Mucosa of stomach (tissue), 1 donor: ENCODE results near the gene CPNE2.
"Not testable (repeated sequence)": the region's sequence is repeated elsewhere in the genome, so short reads cannot be mapped to it uniquely, and the experiment has no call there.

Experiments
- H3K27me3 ChIP-seq: one replicate; pipeline ENCODE4 v1.7.0; 2013; ENCODE audit warnings: mild to moderate bottlenecking, low read length; ENCODE audit not compliant: control insufficient read depth, insufficient read depth
- H3K36me3 ChIP-seq: one replicate; pipeline ENCODE4 v1.7.0; 2013; ENCODE audit warnings: low read length; ENCODE audit not compliant: control insufficient read depth, insufficient read depth
- H3K4me1 ChIP-seq: one replicate; pipeline ENCODE4 v1.7.0; 2013; ENCODE audit warnings: mild to moderate bottlenecking, low read length; ENCODE audit not compliant: control insufficient read depth, insufficient read depth
- H3K4me3 ChIP-seq: one replicate; pipeline ENCODE4 v1.7.0; 2013; ENCODE audit warnings: low read length
- H3K9ac ChIP-seq: one replicate; pipeline ENCODE4 v1.7.0; 2013; ENCODE audit warnings: mild to moderate bottlenecking, low read length, moderate library complexity
- H3K9me3 ChIP-seq: one replicate; pipeline ENCODE4 v1.7.0; 2013; ENCODE audit warnings: mild to moderate bottlenecking, low read length, moderate library complexity; ENCODE audit not compliant: control insufficient read depth
- donor health status: Pancreatic carcinoma.

The CPNE2 gene

GRCh38 chr16:57091200-57091974 is 996 bp upstream of the CPNE2 start:
- Histone ChIP-seq H3K4me1 (peaks cover 19% of the 10 kb centered on the region), H3K27me3 (peaks cover 24% of the 10 kb centered on the region), H3K36me3 (no peaks in the 10 kb centered on the region), H3K9ac (peak overlapping the region; percentile 65), H3K9me3 (no peaks in the 10 kb centered on the region), H3K4me3 (peak overlapping the region; percentile 12)

- no peaks in the 10 kb centered on the region for H3K36me3 ChIP-seq
- H3K9me3 ChIP-seq = no peaks in the 10 kb centered on the region
- peaks cover 19% of the 10 kb centered on the region for H3K4me1 ChIP-seq
- H3K4me3 ChIP-seq = no peak overlapping the region
- H3K9ac ChIP-seq = peak overlapping the region; percentile 2
- peaks cover 24% of the 10 kb centered on the region for H3K27me3 ChIP-seq
These were observed 516 bp downstream of the CPNE2 start for GRCh38 chr16:57092786-57093411.

- peaks cover 24% of the 10 kb centered on the region for H3K27me3 ChIP-seq
- no peaks in the 10 kb centered on the region for H3K36me3 ChIP-seq
- H3K9ac ChIP-seq = no peak overlapping the region
- no peak overlapping the region for H3K4me3 ChIP-seq
- no peaks in the 10 kb centered on the region for H3K9me3 ChIP-seq
- H3K4me1 ChIP-seq = peaks cover 19% of the 10 kb centered on the region
These were observed 1.5 kb downstream of the CPNE2 start for GRCh38 chr16:57093666-57094564.

- H3K9me3 ChIP-seq = no peaks in the 10 kb centered on the region
- H3K9ac ChIP-seq = no peak overlapping the region
- peaks cover 19% of the 10 kb centered on the region for H3K4me1 ChIP-seq
- H3K36me3 ChIP-seq = no peaks in the 10 kb centered on the region
- H3K4me3 ChIP-seq = no peak overlapping the region
- peaks cover 24% of the 10 kb centered on the region for H3K27me3 ChIP-seq
These were observed 2.5 kb downstream of the CPNE2 start for GRCh38 chr16:57094911-57095310.

- Histone ChIP-seq H3K27me3 (peaks cover 22% of the 10 kb centered on the region), H3K9ac (no peak overlapping the region), H3K4me1 (peaks cover 19% of the 10 kb centered on the region), H3K36me3 (no peaks in the 10 kb centered on the region), H3K9me3 (no peaks in the 10 kb centered on the region), H3K4me3 (no peak overlapping the region)
These were observed 3.8 kb downstream of the CPNE2 start for GRCh38 chr16:57096192-57096591.

- no peaks in the 10 kb centered on the region for H3K9me3 ChIP-seq
- H3K4me3 ChIP-seq = no peak overlapping the region
- peaks cover 15% of the 10 kb centered on the region for H3K4me1 ChIP-seq
- H3K9ac ChIP-seq = no peak overlapping the region
- peaks cover 16% of the 10 kb centered on the region for H3K27me3 ChIP-seq
- H3K36me3 ChIP-seq = no peaks in the 10 kb centered on the region
These were observed 4.4 kb downstream of the CPNE2 start for GRCh38 chr16:57096793-57097192.

- no peaks in the 10 kb centered on the region for H3K9me3 ChIP-seq
- peaks cover 9% of the 10 kb centered on the region for H3K27me3 ChIP-seq
- H3K4me3 ChIP-seq = no peak overlapping the region
- H3K4me1 ChIP-seq = peaks cover 10% of the 10 kb centered on the region
- H3K36me3 ChIP-seq = no peaks in the 10 kb centered on the region
- H3K9ac ChIP-seq = no peak overlapping the region
These were observed 5.9 kb downstream of the CPNE2 start for GRCh38 chr16:57098188-57098841.

- not testable (repeated sequence) for H3K9ac ChIP-seq, H3K4me3 ChIP-seq, H3K36me3 ChIP-seq, H3K27me3 ChIP-seq, H3K4me1 ChIP-seq, H3K9me3 ChIP-seq
These were observed 7.6 kb downstream of the CPNE2 start for GRCh38 chr16:57099965-57100364.

GRCh38 chr16:57100445-57100844 is 8.1 kb downstream of the CPNE2 start:
- Histone ChIP-seq H3K9me3 (no peaks in the 10 kb centered on the region), H3K36me3 (no peaks in the 10 kb centered on the region), H3K27me3 (no peaks in the 10 kb centered on the region), H3K4me1 (no peaks in the 10 kb centered on the region), H3K4me3 (no peak overlapping the region), H3K9ac (no peak overlapping the region)

- no peaks in the 10 kb centered on the region for H3K36me3 ChIP-seq
- no peaks in the 10 kb centered on the region for H3K4me1 ChIP-seq
- no peak overlapping the region for H3K9ac ChIP-seq
- no peak overlapping the region for H3K4me3 ChIP-seq
- H3K9me3 ChIP-seq = no peaks in the 10 kb centered on the region
- no peaks in the 10 kb centered on the region for H3K27me3 ChIP-seq
These were observed 10.8 kb downstream of the CPNE2 start for GRCh38 chr16:57102888-57103851.

GRCh38 chr16:57104706-57105105 is 12.3 kb downstream of the CPNE2 start:
- Histone ChIP-seq H3K36me3 (no peaks in the 10 kb centered on the region), H3K9ac (no peak overlapping the region), H3K4me1 (no peaks in the 10 kb centered on the region), H3K9me3 (no peaks in the 10 kb centered on the region), H3K27me3 (no peaks in the 10 kb centered on the region), H3K4me3 (no peak overlapping the region)
